Sciatic nerve (tissue), 2 donors: ENCODE data around the gene MYT1. TPM values are rescaled to one million over a fixed set of nuclear protein-coding genes. Genes with fewer than 3 reads are reported as not detected.

Experiments used
- ATAC-seq: fragments of 200-7000 bp; cut with Tn5 transposase; one replicate; pipeline ENCODE4 v1.9.1; 2020; ENCODE audit warnings: mild to moderate bottlenecking, moderate library complexity
- DNase-seq: peaks from one replicate; pipeline ENCODE4 v3.0.0-alpha.2; 2020; ENCODE audit warnings: low spot score
- intact Hi-C: fragments of 100-400 bp; cut with DNase I; formaldehyde crosslinking; loops from one replicate; pipeline ENCODE4 v1.14.2; 2022
- total RNA-seq: library from RNA; stranded (reverse); fragmentation: NEBNext Ultra II Directional; extraction: Animal tissue kit (Norgen Biotek cat#: 25700); gene quantifications from one replicate; pipeline ENCODE4 v1.2.1, GENCODE V29; 2021
- donor health status: DM: no; HTN: no; CAD: no.
- donor health status: DM: no; HTN: no; CAD: no.

MYT1 gene
- total RNA-seq, 1 donor from 2014 or later, result not detected

DNA sequence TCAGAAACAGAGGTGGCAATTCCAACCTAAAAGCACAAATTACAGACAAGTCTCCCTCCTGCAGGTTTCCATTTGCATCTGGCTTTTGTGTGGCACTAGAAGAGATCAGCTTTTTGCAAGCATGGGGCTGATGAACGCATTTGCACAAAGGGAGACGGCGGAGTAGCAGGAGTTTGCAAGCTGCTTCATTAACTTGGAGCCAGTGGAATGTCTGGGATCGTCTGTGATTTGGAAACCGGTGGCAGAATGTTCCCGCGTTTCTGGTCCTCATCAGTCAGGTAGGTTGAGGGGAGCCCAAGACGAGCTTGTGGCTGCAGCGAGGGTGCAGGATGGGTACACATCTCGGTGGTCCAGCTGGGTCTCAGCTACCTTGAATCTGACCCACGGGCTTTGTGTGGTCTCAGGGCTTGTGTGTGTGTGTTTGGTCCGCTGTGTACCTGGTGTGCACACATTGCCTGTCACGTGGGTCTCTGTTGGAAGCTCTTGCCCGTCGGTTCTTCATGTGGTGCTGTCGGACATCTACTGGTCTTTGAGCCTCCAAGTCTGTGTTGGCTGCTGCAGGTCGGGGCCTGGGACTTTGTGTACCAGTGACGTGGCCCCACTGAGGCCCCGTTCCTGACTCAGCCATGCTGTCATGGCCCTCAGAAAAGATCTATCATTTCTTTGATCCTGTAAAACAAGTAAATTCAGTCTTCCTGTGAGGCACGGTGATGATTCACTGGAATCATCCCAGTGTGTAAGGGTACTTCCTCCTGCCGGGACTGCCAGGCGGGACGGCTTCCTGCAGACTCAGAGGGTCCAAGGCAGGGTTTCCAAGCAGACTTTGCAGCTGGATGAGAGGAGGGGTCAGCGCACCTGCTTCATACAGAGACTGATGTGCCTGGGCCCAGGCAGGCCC lies 12.4 kb upstream of the MYT1 start:
- DNase-seq, result no peak
- no peak for ATAC-seq

DNA sequence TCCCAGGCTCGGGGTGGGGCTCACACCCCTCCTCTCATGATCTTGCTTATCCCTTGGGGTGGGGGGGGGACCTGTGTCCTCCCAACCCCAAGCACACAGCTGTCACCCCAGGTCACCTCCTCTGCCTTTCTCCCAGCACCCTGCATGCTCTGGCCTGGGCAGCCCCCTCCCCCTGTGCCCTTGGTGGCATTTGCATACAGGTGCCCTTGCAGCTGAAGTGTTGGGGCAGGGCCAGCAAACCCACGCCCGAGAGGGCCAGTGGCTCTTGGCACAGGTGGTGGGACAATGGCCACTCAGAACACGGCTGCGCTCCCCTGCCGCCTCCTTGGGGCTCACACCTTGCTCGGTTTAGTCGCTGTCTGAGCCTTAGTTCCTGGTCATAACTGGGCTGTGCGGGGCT lies 11.3 kb upstream of the MYT1 start:
- DNase-seq, result no peak
- ATAC-seq, result no peak
- intact Hi-C loops, result no loop called here

More for the DNA sequence above, 12.4 kb upstream of the MYT1 start:
- intact Hi-C loops, result no loop called here

DNA sequence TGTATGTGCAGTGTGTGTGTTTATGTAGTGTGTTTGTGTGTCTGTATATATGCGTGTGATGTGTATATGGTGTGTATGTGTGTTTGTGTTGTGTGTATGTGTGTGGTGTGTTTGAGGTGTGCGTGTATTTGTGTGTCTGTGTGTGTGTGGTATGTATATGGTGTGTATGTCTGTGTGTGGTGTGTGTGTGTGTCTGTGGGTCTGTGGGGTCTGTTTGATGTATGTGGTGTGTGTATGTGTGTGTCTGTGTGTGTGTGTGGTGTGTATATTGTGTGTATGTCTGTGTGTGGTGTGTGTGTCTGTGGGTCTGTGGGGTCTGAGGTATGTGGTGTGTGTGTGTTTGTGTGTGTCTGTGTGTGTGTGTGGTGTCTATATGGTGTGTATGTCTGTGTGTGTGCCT lies 10.8 kb upstream of the MYT1 start:
- DNase-seq (no peak), ATAC-seq (no peak)
- intact Hi-C loops, result no loop called here

DNA sequence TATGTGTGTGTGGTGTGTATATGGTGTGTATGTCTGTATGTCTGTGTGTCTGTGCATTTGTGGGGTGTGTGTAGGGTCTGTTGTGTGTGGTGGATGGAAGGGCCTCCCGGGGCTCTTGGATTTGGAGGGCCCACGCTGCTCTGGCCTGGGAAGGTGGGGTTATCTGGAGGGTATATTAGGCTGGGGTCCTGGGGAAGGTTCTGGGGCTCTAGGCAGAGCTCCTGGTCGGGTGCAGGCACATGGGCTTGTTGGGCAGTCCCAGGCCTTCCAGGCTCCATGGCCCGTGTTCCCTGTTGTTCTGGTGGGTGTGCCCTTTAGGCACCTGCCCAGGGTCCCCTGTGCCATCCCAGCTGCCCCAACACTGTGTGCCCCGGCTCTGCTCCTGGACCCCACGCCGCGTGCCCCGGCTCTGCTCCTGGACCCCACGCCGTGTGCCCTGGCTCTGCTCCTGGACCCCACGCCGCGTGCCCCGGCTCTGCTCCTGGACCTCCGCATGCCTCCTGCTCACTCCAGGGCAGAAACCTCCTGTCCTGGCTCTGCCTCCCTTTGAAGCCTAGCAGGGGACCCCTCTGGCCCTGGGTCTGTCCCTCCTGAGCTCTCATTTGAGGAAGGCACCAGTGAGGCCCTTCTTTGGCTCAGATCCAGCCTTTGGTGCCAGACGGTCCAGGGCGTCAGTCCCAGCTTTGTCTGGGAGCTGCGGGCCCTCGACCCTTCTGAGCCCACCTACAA lies 10.2 kb upstream of the MYT1 start:
- DNase-seq (no peak), ATAC-seq (no peak)
- intact Hi-C loops, result no loop called here

DNA sequence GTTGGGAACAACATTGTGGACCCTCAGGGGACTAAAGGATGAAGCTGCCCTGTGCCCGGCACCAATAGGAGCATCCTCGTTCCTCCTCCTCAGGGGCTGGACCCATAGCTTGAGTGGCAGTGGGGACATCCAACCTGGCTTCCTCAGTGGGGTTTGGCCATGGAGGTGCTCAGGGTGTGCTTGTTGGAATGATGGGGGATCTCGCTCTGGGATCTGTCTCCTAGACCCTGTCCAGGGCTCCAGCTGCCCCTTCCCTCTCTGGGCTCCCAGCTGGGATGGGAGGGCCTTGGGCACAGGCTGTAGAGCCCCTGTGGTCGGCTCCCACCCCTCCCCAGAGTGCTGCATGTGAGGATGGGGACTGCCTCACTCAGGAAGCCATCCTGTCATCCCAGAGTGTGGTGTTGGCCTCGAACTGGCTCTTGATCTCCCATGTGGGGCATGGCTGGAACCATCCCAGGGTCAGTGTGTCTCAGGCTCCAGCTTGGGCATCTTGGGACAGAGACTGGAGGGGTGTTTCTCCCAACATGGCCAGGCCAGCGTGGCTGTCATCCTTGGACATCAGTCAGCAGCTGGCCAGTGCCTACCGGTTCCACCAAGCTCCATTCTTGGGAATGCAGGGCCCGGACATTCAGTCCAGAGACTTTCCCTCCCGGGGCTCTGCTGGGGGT lies 9.5 kb upstream of the MYT1 start:
- DNase-seq, result no peak
- intact Hi-C loops, result no loop called here

DNA sequence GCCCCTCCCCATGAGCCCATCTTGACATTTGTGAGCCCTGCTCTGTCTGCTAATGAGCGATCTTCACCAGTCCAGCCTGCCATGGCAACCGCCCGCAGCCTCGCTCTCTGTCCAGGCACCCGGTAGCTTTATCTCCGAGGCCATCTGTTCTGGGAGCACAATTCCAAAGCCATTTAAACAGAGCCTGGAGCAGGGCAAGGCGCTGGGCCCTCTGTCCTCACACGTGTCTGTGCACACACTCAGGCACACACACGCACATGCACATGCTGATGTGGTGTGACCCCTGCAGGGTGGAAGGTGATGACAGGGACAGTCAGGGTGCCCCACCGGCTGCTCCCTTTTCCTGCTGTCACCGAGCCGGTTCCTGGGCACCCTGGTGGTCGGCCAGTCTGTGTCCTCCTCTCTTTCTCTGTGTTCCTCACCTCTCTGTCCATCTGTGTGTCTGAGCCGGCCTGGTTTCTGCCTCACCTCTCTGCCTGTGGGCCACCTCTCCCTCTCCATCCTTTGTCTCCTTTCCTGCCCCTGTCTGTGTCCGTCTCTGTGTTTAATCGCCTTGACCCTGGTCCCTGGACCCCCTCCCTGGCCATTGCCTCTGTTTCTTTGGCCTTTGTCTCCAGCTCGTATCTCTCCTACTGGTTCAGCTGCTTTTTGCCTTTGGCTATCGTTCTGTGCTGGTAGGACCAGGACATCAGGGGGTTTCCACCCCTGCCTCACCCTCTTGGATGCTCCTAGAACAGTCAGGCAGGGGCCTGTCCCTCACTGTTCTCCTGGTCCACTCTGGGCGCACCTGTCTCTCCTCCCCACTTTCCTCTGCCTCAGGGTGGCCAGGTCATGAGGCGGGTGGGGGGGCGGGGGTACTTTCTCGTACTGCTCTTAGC lies 8.8 kb upstream of the MYT1 start:
- ATAC-seq (no peak), DNase-seq (no peak)
- intact Hi-C loops, result no loop called here

More for the DNA sequence above, 9.5 kb upstream of the MYT1 start:
- no peak for ATAC-seq

DNA sequence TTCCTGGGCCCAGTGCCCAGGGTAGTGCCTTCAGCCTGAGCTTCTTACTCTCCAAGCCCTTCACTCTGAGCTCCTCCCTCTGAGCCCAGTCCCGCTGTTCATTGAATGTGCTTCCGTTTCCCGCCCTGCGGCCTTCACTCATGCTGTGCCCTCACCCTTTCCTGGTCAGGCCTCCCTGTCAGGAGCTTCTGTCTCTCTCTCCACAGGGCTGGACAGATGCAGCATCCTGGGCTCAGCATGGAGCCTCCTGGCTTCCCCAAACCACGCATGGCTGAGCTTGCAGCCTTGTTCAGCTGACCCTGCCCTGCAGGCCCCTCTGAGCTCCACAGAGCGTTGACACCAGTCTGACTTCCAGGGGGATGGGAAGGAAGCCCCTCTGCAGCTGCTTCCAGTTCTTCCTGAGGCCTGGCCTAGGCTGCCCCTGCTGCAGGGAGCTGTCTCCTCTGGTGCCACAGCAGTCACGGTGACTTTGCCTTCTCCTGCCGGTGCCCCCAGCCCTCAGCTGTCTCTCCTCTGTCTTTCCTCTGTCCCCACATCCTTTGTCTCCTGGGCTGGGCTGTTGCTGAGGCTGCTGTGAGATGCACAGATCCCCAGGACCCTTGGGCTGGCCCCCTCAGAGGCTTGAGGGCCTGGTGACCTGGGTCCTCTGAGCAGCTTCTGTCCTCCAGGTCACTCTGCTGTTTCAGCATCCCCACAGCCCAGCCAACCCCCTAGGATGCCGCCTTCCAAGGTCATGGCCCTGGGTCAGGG lies 7.9 kb upstream of the MYT1 start:
- ATAC-seq, result no peak
- no peak for DNase-seq
- intact Hi-C loops, result no loop called here

DNA sequence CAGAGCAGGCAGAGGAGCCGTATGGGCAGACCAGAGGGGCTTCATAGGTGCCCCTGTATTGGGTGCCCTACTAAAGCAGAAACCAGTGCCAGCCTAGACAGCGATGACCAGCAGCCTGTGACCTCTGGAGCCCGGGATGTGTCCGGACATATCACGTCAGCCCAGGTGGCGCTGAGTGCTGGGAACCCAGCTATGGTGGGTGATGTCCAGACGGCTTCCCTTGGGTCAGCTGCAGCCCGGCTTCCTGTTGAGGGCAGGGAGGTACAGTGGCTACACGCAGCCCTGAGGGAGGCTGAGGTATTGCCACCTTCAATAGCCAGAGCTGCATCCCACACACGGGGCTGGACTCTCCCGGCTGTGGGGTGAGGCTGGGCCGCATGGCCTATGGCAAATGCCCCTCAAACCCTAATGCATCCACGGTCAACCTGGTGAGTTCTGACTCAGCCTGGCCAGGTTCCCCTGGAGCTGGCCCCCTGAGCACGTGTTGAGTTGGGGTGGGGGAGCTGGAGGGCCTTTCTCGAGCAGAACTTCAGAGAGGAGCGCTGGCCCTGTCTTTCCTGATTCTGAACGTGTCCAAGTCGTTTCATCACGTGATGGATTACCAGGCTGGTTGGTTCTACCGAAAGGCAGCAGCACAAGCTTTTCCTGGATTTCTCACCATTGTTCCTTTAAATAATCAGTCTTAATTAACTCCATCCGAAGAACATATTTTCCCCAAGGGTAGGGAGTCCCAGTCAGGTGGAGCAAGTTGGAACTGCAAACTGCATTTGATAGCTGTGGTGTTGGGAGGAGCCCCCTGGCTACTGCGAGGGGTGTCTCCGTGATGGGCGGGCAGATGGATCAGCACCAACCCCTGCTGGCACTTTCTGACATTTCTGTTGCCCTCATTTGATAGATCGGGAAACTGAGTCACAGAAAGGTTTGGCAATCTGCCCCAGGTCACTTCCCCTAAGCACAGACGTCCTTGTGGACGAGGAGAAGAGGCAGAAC lies 7.1 kb upstream of the MYT1 start:
- intact Hi-C loops, result no loop called here
- DNase-seq (no peak), ATAC-seq (no peak)

DNA sequence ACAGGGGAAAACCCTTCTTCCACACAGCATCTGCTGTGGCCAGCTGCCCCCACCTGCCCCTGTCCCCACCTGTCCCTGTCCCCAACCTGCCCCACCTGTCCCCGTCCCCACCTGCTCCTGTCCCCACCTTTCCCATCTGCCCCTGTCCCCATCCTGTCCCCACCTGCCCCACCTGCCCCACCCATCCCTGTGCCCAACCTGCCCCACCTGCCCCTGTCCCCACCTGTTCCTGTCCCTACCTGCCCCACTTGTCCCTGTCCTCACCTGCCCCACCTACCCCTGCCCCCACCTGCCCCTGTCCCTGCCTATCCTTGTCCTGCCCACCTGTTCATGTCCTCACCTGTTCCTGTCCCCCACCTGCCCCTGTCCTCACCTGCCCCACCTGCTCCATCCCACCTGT lies 6.4 kb upstream of the MYT1 start:
- intact Hi-C loops, result no loop called here
- ATAC-seq (no peak), DNase-seq (no peak)

DNA sequence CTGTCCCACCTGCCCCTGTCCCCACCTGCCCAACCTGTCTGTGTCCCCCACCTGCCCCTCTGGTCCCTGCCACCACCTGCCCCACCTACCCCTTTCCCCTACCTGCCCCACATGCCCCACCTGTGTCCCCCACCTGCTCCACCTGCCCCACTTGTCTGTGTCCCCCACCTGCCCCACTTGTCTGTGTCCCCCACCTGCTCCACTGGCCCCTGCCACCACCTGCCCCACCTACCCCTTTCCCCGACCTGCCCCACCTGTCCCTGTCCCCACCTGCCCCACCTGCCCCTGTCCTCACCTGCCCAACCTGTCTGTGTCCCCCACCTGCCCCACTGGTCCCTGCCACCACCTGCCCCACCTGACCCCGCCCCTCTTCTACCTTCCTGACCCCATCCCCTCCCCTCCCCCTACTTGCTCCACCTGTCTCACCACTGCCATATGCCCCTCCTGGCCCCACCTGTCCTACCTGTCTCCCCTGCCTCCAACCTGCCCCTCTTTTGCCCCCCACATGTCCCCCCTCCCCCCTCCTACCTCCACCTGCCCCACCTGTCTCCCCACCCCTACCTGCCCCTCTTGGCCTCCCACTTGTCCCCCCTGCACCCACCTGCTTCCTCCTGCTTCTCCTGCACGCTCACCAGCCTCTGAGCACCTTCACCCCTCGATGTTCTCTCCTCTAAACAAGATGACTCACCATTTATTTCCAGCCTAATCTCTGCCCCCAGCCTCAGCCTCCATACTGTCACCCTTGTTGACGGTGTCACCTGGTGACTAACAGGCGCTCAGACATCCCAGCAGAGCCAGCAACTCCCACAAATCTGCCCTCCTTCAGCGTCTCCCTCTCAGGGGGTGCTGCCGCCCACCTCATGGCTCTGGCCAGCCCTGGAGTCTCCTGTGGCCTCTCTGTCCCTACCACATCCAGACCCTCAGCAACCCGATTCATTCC lies 5.6 kb upstream of the MYT1 start:
- intact Hi-C loops, result no loop called here
- DNase-seq (no peak), ATAC-seq (no peak)

DNA sequence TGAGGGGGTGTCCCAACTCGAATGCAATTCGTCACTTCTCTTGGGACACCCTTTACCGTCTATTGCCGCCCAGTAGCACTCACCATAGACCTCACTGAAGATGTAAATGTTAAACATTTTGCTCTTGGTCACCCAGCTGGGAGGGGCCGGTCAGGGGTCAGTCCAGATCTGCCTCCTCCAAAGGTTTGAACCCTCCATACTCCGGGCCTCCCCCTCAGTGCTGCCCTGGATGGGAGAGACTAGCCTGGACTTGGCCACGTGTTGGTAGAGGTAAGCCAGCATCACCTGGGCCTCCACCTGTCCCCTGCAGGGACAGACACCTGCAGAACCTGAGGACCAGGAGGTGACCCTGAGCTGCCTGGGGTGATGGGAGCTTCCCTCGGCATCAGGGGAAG lies 5.0 kb upstream of the MYT1 start:
- ATAC-seq (no peak), DNase-seq (no peak)
- intact Hi-C loops, result no loop called here

DNA sequence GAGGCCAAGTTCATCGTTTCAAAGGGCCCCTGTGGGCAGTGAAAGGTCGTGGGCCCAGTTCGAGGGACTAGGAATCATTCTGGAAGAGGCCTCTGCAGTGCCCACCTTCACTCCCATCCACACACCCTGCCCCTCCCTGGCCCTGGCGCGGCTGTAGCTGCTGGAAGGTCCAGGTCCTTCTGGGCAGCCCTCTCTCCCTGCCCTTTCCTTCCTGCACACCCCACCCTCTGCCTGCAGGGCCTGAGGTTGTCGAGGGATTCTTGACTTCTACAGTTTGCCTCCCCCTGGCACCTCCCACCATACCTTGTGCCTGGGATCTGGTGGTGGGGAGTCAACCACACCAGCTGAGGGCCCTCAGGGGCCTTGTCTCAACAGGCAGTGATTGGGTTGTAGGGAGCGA lies 4.5 kb upstream of the MYT1 start:
- no peak for DNase-seq
- no peak for ATAC-seq
- intact Hi-C loops, result no loop called here

DNA sequence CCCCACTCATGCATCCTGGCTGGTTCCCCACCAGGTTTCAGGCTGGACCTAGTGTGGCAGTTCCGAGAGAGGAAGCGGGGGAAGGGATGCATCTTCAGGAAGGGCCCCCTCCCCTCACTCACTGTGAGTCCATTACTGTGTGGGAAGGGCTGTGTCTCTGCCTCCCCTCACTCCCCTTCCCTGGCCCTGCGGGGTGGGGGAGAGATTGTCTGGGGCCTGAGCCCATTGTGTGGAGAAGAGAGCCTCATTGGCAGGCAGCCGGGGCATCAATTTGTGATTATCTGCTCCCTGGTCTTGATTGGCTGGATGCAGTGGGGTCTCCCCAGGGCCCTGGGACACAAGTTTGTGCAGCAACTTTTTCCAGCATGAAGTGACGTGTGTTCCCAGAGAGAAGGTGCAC lies 4.1 kb upstream of the MYT1 start:
- ATAC-seq (no peak), DNase-seq (no peak)
- intact Hi-C loops, result no loop called here

DNA sequence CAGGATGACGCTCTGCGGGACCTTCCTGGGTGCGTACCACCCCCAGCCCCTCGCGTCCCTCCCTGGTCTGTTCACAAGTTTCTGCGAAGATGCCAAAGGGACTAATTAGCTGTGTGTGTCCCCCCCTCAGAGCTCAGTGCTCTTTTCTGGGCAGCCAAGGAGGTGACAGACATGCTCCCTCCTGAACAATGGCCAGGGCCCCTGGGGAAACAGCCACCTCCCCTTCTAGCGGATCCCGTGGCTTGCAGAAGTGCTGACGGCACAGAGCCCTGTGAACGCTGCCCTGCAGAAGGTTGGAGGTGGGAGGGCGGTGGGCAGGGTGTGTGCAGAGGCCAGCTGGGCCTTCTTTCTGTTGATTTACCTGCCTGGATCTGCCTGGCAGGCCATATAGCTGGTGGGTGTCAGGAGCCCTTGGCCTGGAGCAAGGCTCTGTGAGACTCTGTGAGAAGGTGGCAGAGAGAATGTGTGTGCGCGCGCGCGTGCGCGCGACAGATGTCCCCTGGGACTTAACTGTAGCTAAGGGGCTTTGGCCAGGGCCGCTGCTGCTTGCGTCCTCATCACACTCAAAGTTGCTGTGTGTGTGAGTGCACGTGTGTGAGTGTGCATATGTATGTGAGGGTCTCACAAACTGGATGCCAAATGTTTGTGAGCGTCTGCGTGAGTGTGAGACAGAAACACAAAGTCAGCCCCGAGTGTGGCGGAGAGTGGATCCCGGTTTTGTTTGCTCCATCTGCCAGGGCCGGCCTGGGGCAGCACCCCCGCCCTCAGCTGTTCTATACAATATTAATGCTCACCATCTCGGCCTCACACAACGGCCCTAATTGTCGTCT lies 3.5 kb upstream of the MYT1 start:
- no peak for ATAC-seq
- no peak for DNase-seq
- intact Hi-C loops, result no loop called here
